GM23338 (cell line): ENCODE measurements around the gene PPM1F.

ENCODE experiments used
- EZH2 ChIP-seq: fragments of 200-600 bp; sonication (generic); IDR thresholded peaks from one replicate; pipeline ENCODE4 v1.8.0; 2017; ENCODE audit warnings: antibody characterized with exemption, mild to moderate bottlenecking, low read depth; ENCODE audit not compliant: unreplicated experiment
- EZH2phosphoT487 ChIP-seq: fragments of 200-600 bp; sonication (generic); IDR thresholded peaks from one replicate; pipeline ENCODE4 v1.8.1; 2018; ENCODE audit warnings: antibody characterized with exemption; ENCODE audit not compliant: unreplicated experiment
- JUNB ChIP-seq: IDR thresholded peaks from one replicate; pipeline ENCODE4 v1.6.1; 2016; ENCODE audit warnings: antibody characterized with exemption; ENCODE audit not compliant: unreplicated experiment
- POLR2AphosphoS5 ChIP-seq: IDR thresholded peaks from 2 replicates; pipeline ENCODE4 v1.6.1; 2016; ENCODE audit warnings: antibody characterized with exemption, low read depth
- STAT1 ChIP-seq: IDR thresholded peaks from one replicate; pipeline ENCODE4 v1.6.1; 2016; ENCODE audit warnings: antibody characterized with exemption; ENCODE audit not compliant: unreplicated experiment
- TF ChIP-seq, protein P1 (sequence below), 2 experiments: fragments of 200-600 bp in 1 of 2; sonication (generic) in 1 of 2; conservative IDR thresholded peaks; 2 replicates each; pipeline versions ENCODE4 v1.5.1 to v1.6.1; 2016 to 2017; ENCODE audit warnings: antibody characterized with exemption in 2 of 2, low read depth in 2 of 2, mild to moderate bottlenecking in 2 of 2, moderate library complexity in 1 of 2
- TF ChIP-seq, protein P2 (sequence below): IDR thresholded peaks from one replicate; pipeline ENCODE4 v1.6.1; 2018; ENCODE audit warnings: antibody characterized with exemption; ENCODE audit not compliant: unreplicated experiment
- TF ChIP-seq, protein P3 (sequence below): fragments of 250-450 bp; sonication (Bioruptor Pico); IDR thresholded peaks from 2 replicates; pipeline ENCODE4 v1.5.0; 2020; ENCODE audit warnings: mild to moderate bottlenecking, moderate library complexity

DNA sequence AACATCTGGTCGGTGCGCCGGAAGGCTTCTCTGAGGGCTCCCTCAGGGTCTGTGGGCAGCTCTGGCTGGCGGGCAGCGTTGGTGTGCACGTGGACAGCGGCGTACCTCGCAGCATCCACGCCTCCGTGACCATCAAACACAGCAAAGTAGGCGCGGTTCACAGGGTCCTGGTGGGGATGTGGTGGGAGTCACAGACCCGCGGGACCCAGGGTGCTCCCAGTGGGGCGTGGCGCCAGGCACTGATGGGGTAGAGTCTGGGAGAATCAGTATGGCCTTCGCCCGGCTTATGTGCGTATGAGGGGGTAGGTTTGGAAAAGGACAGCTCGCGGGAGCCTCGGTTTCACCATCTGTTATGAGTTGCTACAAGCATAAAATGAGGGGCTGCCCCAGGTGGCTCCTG is 19.2 kb downstream of the PPM1F start:
- TF ChIP-seq, protein P1, sequence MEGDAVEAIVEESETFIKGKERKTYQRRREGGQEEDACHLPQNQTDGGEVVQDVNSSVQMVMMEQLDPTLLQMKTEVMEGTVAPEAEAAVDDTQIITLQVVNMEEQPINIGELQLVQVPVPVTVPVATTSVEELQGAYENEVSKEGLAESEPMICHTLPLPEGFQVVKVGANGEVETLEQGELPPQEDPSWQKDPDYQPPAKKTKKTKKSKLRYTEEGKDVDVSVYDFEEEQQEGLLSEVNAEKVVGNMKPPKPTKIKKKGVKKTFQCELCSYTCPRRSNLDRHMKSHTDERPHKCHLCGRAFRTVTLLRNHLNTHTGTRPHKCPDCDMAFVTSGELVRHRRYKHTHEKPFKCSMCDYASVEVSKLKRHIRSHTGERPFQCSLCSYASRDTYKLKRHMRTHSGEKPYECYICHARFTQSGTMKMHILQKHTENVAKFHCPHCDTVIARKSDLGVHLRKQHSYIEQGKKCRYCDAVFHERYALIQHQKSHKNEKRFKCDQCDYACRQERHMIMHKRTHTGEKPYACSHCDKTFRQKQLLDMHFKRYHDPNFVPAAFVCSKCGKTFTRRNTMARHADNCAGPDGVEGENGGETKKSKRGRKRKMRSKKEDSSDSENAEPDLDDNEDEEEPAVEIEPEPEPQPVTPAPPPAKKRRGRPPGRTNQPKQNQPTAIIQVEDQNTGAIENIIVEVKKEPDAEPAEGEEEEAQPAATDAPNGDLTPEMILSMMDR (conservative IDR thresholded peaks at IDR 0.05; ENCODE audit: low read depth in 2 of 2), result no peak
- TF ChIP-seq, protein P2, sequence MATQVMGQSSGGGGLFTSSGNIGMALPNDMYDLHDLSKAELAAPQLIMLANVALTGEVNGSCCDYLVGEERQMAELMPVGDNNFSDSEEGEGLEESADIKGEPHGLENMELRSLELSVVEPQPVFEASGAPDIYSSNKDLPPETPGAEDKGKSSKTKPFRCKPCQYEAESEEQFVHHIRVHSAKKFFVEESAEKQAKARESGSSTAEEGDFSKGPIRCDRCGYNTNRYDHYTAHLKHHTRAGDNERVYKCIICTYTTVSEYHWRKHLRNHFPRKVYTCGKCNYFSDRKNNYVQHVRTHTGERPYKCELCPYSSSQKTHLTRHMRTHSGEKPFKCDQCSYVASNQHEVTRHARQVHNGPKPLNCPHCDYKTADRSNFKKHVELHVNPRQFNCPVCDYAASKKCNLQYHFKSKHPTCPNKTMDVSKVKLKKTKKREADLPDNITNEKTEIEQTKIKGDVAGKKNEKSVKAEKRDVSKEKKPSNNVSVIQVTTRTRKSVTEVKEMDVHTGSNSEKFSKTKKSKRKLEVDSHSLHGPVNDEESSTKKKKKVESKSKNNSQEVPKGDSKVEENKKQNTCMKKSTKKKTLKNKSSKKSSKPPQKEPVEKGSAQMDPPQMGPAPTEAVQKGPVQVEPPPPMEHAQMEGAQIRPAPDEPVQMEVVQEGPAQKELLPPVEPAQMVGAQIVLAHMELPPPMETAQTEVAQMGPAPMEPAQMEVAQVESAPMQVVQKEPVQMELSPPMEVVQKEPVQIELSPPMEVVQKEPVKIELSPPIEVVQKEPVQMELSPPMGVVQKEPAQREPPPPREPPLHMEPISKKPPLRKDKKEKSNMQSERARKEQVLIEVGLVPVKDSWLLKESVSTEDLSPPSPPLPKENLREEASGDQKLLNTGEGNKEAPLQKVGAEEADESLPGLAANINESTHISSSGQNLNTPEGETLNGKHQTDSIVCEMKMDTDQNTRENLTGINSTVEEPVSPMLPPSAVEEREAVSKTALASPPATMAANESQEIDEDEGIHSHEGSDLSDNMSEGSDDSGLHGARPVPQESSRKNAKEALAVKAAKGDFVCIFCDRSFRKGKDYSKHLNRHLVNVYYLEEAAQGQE, result no peak
- TF ChIP-seq EZH2 (no peak), EZH2phosphoT487 (no peak), JUNB (no peak), POLR2AphosphoS5 (no peak), STAT1 (no peak)
- TF ChIP-seq, protein P3, sequence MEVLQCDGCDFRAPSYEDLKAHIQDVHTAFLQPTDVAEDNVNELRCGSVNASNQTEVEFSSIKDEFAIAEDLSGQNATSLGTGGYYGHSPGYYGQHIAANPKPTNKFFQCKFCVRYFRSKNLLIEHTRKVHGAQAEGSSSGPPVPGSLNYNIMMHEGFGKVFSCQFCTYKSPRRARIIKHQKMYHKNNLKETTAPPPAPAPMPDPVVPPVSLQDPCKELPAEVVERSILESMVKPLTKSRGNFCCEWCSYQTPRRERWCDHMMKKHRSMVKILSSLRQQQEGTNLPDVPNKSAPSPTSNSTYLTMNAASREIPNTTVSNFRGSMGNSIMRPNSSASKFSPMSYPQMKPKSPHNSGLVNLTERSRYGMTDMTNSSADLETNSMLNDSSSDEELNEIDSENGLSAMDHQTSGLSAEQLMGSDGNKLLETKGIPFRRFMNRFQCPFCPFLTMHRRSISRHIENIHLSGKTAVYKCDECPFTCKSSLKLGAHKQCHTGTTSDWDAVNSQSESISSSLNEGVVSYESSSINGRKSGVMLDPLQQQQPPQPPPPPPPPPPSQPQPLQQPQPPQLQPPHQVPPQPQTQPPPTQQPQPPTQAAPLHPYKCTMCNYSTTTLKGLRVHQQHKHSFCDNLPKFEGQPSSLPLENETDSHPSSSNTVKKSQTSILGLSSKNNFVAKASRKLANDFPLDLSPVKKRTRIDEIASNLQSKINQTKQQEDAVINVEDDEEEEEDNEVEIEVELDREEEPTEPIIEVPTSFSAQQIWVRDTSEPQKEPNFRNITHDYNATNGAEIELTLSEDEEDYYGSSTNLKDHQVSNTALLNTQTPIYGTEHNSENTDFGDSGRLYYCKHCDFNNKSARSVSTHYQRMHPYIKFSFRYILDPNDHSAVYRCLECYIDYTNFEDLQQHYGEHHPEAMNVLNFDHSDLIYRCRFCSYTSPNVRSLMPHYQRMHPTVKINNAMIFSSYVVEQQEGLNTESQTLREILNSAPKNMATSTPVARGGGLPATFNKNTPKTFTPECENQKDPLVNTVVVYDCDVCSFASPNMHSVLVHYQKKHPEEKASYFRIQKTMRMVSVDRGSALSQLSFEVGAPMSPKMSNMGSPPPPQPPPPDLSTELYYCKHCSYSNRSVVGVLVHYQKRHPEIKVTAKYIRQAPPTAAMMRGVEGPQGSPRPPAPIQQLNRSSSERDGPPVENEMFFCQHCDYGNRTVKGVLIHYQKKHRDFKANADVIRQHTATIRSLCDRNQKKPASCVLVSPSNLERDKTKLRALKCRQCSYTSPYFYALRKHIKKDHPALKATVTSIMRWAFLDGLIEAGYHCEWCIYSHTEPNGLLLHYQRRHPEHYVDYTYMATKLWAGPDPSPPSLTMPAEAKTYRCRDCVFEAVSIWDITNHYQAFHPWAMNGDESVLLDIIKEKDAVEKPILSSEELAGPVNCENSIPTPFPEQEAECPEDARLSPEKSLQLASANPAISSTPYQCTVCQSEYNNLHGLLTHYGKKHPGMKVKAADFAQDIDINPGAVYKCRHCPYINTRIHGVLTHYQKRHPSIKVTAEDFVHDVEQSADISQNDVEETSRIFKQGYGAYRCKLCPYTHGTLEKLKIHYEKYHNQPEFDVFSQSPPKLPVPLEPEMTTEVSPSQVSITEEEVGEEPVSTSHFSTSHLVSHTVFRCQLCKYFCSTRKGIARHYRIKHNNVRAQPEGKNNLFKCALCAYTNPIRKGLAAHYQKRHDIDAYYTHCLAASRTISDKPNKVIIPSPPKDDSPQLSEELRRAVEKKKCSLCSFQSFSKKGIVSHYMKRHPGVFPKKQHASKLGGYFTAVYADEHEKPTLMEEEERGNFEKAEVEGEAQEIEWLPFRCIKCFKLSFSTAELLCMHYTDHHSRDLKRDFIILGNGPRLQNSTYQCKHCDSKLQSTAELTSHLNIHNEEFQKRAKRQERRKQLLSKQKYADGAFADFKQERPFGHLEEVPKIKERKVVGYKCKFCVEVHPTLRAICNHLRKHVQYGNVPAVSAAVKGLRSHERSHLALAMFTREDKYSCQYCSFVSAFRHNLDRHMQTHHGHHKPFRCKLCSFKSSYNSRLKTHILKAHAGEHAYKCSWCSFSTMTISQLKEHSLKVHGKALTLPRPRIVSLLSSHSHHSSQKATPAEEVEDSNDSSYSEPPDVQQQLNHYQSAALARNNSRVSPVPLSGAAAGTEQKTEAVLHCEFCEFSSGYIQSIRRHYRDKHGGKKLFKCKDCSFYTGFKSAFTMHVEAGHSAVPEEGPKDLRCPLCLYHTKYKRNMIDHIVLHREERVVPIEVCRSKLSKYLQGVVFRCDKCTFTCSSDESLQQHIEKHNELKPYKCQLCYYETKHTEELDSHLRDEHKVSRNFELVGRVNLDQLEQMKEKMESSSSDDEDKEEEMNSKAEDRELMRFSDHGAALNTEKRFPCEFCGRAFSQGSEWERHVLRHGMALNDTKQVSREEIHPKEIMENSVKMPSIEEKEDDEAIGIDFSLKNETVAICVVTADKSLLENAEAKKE, result no peak
